Large intestine (tissue), 3 donors: ENCODE measurements around the gene PCDHAC2. TPM values are rescaled to one million over a fixed set of nuclear protein-coding genes. Genes with fewer than 3 reads are reported as not detected.
A peak's percentile ranks its signal among the peaks of the same experiment; 100 is the strongest.

Source experiments
- DNase-seq, 2 donors: peaks; one replicate each; pipeline versions ENCODE4 v3.0.0 to v3.0.0-alpha.2; 2013
- H3K27ac ChIP-seq: one replicate; pipeline ENCODE4 v1.5.1; 2013; ENCODE audit warnings: low read length
- H3K27me3 ChIP-seq: 2 replicates; pipeline ENCODE4 v1.6.1; 2013; ENCODE audit warnings: low read length; ENCODE audit not compliant: control insufficient read depth, insufficient read depth
- H3K36me3 ChIP-seq: 2 replicates; pipeline ENCODE4 v1.6.1; 2013; ENCODE audit warnings: low read length; ENCODE audit not compliant: control insufficient read depth, insufficient read depth
- H3K4me1 ChIP-seq: one replicate; pipeline ENCODE4 v1.6.1; 2013; ENCODE audit warnings: low read length; ENCODE audit not compliant: control insufficient read depth, insufficient read depth
- H3K4me3 ChIP-seq: one replicate; pipeline ENCODE4 v1.5.1; 2013; ENCODE audit warnings: low read length
- H3K9me3 ChIP-seq: one replicate; pipeline ENCODE4 v1.6.1; 2013; ENCODE audit warnings: mild to moderate bottlenecking, low read depth, low read length, moderate library complexity; ENCODE audit not compliant: control insufficient read depth
- WGBS: methylation state at CpG from one replicate; pipeline ENCODE4 v1.1.5; 2013; ENCODE audit warnings: low lambda C conversion rate; ENCODE audit not compliant: insufficient coverage; 5-methylcytosine and 5-hydroxymethylcytosine counted together
- polyA plus RNA-seq: library from polyadenylated mRNA; unstranded; fragments of 120-200 nt; gene quantifications from one replicate; pipeline ENCODE4 v1.2.1, GENCODE V29; 2013

The PCDHAC2 gene
- polyA plus RNA-seq, 1 donor = 2.4 TPM

DNA sequence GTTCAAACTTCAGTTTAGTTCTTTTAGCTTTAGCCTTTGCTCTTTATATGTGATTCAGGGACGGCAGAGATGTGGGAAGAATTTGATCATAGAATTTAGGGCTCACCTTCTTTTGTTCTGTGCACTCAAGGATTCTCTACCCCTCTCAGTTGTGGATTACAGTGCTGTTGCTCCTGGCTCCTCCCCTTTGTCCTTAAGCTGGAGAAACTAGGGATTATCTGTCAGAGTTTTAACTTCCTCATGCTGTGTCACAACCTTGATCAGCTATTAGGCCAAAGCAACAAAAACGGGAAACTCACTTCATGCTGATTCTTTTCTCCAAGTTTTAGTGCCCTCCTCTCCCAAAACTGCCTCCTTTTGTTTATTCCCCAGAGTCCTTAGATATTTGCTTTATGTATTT, 13.0 kb upstream of the PCDHAC2 start:
- Histone ChIP-seq H3K4me1 (no peaks in the 10 kb centered on the region), H3K27me3 (no peaks in the 10 kb centered on the region), H3K9me3 (no peaks in the 10 kb centered on the region), H3K36me3 (no peaks in the 10 kb centered on the region), H3K4me3 (no peak overlapping the region), H3K27ac (no peak overlapping the region)
- no peak for DNase-seq
- WGBS = 40% methylated on average over 1 of the region's 2 CpGs

DNA sequence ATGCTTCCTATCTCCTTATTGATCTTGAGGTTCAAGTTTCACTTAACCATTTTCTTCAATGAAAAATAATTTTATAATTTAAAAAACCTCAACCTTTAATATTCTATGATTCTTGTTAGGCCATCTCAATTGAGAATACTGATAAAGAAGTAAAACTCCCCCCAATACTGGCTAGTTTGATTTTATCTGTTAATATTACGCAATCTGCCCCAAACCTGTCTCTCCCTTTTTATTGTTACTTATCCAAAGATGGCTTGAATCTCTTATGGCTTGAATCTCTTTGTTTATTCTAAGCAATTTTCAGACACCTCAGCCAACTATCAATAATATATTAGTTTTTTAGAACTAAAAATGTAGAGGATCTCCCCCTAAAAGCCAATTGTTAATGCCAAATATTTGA, 4.1 kb upstream of the PCDHAC2 start:
- 89% methylated on average over 1 of the region's 1 CpG for WGBS
- Histone ChIP-seq H3K9me3 (peaks cover 4% of the 10 kb centered on the region), H3K4me3 (no peak overlapping the region), H3K27me3 (peaks cover 26% of the 10 kb centered on the region), H3K4me1 (peaks cover 3% of the 10 kb centered on the region), H3K27ac (no peak overlapping the region), H3K36me3 (no peaks in the 10 kb centered on the region)
- no peak for DNase-seq

DNA sequence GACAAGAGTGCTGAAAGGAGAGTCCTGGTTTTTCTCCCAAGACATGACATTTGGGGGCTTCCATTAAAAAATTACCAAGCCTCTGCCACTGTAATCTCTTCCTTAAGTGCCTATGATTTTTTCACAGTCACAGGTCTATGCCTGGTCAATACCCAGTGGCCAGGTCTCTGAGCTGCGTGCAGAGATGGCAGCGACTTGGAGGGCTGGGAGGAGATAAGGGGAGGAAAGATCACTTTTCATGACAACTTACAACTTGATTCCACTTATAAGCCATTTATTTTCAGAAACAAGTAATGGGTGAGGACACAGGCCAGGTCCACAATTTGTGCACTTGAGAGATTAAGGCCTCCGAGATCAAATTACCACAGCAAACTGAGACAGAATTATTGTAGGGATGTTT, 1.9 kb upstream of the PCDHAC2 start:
- no peak overlapping the region for H3K27ac ChIP-seq
- peaks cover 3% of the 10 kb centered on the region for H3K4me1 ChIP-seq
- 40% methylated on average over 1 of the region's 3 CpGs for whole genome bisulfite sequencing
- DNase-seq = no peak
- H3K9me3 ChIP-seq = peaks cover 4% of the 10 kb centered on the region
- peaks cover 42% of the 10 kb centered on the region for H3K27me3 ChIP-seq
- H3K4me3 ChIP-seq = no peak overlapping the region
- no peaks in the 10 kb centered on the region for H3K36me3 ChIP-seq

DNA sequence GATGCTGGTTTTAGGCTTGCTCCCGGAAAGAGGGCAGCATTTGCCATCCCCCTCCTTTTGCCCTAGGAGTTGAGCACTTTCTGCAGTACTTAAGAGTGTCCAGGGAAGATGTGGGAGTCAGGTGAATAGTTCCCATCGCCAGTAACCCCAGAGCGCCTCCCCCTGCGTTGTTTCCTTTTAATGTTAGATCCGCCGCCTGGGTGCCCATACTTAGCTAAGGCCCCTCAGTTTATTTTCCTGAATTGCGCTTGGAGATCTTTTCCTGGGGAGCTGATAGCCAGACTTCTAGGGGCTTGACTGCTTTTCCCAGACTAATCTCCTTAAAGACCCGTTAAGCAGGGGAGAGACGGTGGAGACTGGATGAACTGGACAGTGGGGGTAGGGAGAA, 377 bp upstream of the PCDHAC2 start:
- H3K36me3 ChIP-seq = no peaks in the 10 kb centered on the region
- H3K9me3 ChIP-seq = peaks cover 4% of the 10 kb centered on the region
- peaks cover 3% of the 10 kb centered on the region for H3K4me1 ChIP-seq
- WGBS = no CpG with 5 or more reads among the region's 9 CpGs
- H3K27me3 ChIP-seq = peaks cover 42% of the 10 kb centered on the region
- peak overlapping the region; percentile 48 for H3K27ac ChIP-seq
- peak overlapping the region; percentile 43 for H3K4me3 ChIP-seq
- no peak for DNase-seq

DNA sequence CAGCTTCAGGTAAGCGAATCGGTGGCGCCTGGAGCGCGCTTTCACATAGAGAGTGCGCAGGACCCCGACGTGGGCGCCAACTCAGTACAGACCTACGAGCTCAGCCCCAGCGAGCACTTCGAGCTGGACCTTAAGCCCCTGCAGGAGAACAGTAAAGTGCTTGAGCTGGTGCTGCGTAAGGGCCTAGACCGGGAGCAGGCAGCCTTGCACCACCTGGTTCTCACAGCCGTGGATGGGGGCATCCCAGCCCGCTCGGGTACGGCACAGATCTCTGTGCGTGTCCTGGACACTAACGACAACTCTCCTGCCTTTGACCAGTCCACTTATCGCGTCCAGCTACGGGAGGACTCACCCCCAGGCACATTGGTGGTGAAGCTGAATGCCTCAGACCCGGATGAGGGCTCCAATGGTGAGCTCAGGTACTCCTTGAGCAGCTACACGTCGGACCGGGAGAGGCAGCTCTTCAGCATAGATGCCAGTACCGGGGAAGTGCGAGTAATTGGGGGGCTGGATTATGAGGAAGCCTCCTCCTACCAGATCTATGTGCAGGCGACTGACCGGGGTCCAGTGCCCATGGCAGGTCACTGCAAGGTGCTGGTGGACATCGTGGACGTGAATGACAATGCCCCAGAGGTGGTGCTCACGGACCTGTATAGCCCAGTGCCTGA, 1.1 kb downstream of the PCDHAC2 start:
- Histone ChIP-seq H3K27ac (no peak overlapping the region), H3K36me3 (no peaks in the 10 kb centered on the region), H3K9me3 (peaks cover 4% of the 10 kb centered on the region), H3K27me3 (peaks cover 42% of the 10 kb centered on the region), H3K4me3 (peak overlapping the region; percentile 43), H3K4me1 (peaks cover 3% of the 10 kb centered on the region)
- DNase-seq = no peak
- no CpG with 5 or more reads among the region's 34 CpGs for WGBS

DNA sequence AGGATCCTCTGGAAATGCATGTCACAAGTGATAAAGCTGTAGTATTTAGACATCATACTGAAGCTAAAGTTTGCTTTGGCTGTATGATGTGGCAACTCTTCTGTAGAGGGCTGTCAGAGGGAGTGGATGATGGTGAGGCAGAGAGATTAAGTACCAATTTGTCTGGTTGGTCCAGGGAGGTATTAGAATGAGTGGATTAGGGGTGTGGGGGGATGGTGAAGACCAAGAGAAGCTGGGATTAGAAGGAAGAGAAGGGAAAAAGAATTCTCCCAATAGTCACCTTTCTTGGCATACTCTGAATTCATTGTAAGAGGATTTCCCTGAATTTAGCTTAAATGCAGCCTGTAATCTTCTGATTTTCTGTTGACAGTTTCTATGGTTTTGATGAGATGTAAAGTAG, 3.6 kb downstream of the PCDHAC2 start:
- peaks cover 3% of the 10 kb centered on the region for H3K4me1 ChIP-seq
- DNase-seq = no peak
- H3K27ac ChIP-seq = no peak overlapping the region
- H3K27me3 ChIP-seq = peaks cover 35% of the 10 kb centered on the region
- H3K9me3 ChIP-seq = peaks cover 4% of the 10 kb centered on the region
- no peaks in the 10 kb centered on the region for H3K36me3 ChIP-seq
- no peak overlapping the region for H3K4me3 ChIP-seq

DNA sequence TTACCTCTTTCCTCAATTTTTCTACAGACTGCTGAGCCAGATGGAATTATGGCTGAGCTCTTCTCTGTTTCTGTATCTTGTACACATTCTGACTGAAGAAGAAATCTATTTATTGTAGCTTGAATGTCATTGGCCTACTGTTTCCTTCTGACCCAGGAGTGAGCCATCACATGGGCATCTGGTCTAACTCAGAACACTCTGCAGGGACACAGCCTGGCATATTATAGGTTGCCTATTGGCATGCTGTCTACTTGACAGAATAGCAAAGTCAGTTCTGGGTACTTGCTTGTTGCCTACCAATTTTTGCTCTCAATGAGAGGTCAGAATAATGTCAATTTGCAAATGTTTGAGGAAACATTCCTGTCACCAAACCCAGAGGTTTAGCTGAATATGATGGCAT, 7.3 kb downstream of the PCDHAC2 start:
- H3K4me1 ChIP-seq = no peaks in the 10 kb centered on the region
- H3K27me3 ChIP-seq = peaks cover 3% of the 10 kb centered on the region
- H3K36me3 ChIP-seq = no peaks in the 10 kb centered on the region
- H3K4me3 ChIP-seq = no peak overlapping the region
- H3K9me3 ChIP-seq = no peaks in the 10 kb centered on the region
- no peak overlapping the region for H3K27ac ChIP-seq
- DNase-seq = peak in 1 of 2 donors; percentile 5

DNA sequence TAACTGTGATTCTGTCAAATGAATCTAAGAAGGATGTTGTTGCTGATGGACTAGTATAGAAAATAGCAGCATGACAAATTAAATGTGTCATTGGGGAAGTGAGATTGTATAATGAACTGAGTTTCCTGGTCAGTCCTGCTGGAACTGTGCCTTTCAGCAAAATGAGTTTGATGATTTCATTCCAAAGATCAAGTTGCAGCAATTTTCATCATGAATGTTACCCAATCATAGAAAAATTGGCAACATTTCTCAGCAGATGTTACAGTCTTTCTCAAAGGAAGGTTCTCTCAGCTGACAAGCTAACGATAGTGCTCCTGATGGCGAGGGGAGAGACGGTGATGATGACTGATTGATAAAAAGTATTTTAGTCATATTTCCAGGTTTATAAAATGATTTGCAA, 10.7 kb downstream of the PCDHAC2 start:
- no peak overlapping the region for H3K4me3 ChIP-seq
- H3K4me1 ChIP-seq = no peaks in the 10 kb centered on the region
- no peaks in the 10 kb centered on the region for H3K36me3 ChIP-seq
- no peak for DNase-seq
- 67% methylated on average over 3 of the region's 3 CpGs for WGBS
- no peak overlapping the region for H3K27ac ChIP-seq
- H3K9me3 ChIP-seq = no peaks in the 10 kb centered on the region
- H3K27me3 ChIP-seq = no peaks in the 10 kb centered on the region

DNA sequence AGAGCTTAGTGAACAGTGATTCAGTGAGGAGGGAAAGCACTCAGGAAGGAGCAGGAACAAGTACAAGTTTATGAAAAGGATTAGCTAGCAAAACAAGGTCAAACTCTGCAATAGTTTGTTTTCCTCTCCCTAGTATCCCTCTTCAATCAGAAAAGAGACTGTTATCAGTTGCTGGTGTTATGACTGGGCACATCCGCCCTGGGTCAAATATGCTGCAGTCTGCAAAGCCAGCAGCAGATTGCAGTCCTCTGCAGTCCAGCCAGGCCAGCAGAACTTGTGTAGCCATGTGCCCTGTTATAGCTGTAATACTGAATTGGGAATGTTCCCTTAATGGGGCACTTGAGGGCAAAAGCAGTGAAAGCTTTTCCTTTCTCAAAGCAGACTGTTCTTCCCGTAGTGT, 12.0 kb downstream of the PCDHAC2 start:
- no peaks in the 10 kb centered on the region for H3K36me3 ChIP-seq
- 57% methylated on average over 1 of the region's 2 CpGs for WGBS
- DNase-seq = no peak
- H3K27me3 ChIP-seq = no peaks in the 10 kb centered on the region
- no peaks in the 10 kb centered on the region for H3K9me3 ChIP-seq
- no peak overlapping the region for H3K27ac ChIP-seq
- no peaks in the 10 kb centered on the region for H3K4me1 ChIP-seq
- H3K4me3 ChIP-seq = no peak overlapping the region

DNA sequence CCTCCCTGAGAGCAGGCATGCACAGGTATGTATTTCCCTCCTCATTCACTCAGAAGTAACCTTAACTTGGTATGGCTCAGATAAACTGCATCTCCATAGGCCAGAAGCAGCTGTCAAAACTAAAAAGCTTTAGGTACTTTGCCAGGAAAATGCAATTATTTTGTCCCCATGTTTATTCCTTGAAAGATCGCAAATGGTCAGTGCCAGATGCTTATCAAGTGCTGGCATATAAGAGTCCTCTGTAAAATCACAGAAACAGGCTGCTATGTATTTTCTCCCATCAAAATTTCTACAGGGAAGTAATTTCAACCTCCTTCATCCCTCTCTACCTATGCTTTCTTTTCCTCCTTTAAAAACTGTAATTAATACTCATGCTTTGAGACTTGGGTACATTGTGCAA, 12.7 kb downstream of the PCDHAC2 start:
- Histone ChIP-seq H3K27ac (no peak overlapping the region), H3K4me1 (no peaks in the 10 kb centered on the region), H3K9me3 (no peaks in the 10 kb centered on the region), H3K27me3 (no peaks in the 10 kb centered on the region), H3K36me3 (no peaks in the 10 kb centered on the region), H3K4me3 (no peak overlapping the region)
- WGBS = no CpG with 5 or more reads among the region's 1 CpG
- no peak for DNase-seq

DNA sequence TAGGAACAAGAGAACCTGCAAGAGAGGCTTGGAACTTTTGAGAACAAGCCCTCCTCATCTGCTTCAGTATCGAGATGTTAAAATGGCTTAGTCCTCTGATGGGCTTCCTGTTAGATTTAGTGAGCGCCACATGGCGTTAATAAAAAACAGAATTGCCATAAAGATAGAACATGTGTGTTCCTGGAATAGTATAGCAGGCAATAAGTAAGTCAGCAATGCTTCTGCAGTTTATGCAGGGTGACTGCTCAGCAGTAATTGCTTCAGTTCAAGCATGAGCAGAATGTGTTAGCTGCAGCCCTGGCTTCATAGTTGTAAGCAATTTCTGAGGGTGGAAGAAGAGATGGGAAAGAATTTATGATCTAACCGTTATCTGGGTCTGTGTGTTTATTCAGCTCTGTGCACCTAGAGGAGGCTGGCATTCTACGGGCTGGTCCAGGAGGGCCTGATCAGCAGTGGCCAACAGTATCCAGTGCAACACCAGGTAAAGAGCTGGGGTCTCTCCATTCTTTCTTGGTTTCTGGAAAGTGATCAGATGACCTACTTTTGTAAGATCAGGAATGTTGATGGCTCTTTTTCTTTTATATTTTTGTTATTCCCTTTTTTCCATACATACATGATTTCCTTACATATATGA, 15.9 kb downstream of the PCDHAC2 start:
- H3K27me3 ChIP-seq = no peaks in the 10 kb centered on the region
- no peaks in the 10 kb centered on the region for H3K36me3 ChIP-seq
- no peak for DNase-seq
- no peak overlapping the region for H3K27ac ChIP-seq
- no peaks in the 10 kb centered on the region for H3K4me1 ChIP-seq
- H3K9me3 ChIP-seq = no peaks in the 10 kb centered on the region
- no CpG with 5 or more reads among the region's 5 CpGs for WGBS
- no peak overlapping the region for H3K4me3 ChIP-seq
